Suprapubic skin (tissue), 4 donors: ENCODE measurements around the gene CEP131. TPM values are rescaled to one million over a fixed set of nuclear protein-coding genes. Genes with fewer than 3 reads are reported as not detected.

Experiments
- DNase-seq, 2 donors: peaks; one replicate each; pipeline ENCODE4 v3.0.0-alpha.2; 2019; ENCODE audit warnings: low spot score in 2 of 2
- H3K27ac ChIP-seq: fragments of 200-600 bp; sonication (generic); one replicate; pipeline ENCODE4 v1.5.1; 2019
- H3K27me3 ChIP-seq: fragments of 200-600 bp; sonication (generic); one replicate; pipeline ENCODE4 v1.5.1; 2019
- H3K36me3 ChIP-seq: fragments of 200-600 bp; sonication (generic); one replicate; pipeline ENCODE4 v1.5.1; 2019
- H3K4me1 ChIP-seq: fragments of 200-600 bp; sonication (generic); one replicate; pipeline ENCODE4 v1.5.1; 2019
- H3K4me3 ChIP-seq: fragments of 200-600 bp; sonication (generic); one replicate; pipeline ENCODE4 v1.5.1; 2019; ENCODE audit warnings: mild to moderate bottlenecking
- H3K9me3 ChIP-seq: fragments of 200-600 bp; sonication (generic); one replicate; pipeline ENCODE4 v1.5.1; 2019
- EP300 ChIP-seq: sonication (generic); formaldehyde crosslinking; IDR thresholded peaks from one replicate; pipeline ENCODE4 v1.6.1; 2017; ENCODE audit warnings: antibody characterized with exemption
- POLR2A ChIP-seq, 2 donors: fragments of 450-650 bp; IDR thresholded peaks; one replicate each; pipeline ENCODE4 v1.6.1; 2017; ENCODE audit warnings: antibody characterized with exemption in 2 of 2, mild to moderate bottlenecking in 2 of 2, moderate library complexity in 2 of 2
- POLR2AphosphoS5 ChIP-seq, 3 donors: sonication (generic); formaldehyde crosslinking; IDR thresholded peaks; one replicate each; pipeline ENCODE4 v1.6.1; 2017; ENCODE audit warnings: antibody characterized with exemption in 3 of 3
- WGBS: methylation state at CpG from one replicate; pipeline ENCODE4 v1.1.5; 2018; 5-methylcytosine and 5-hydroxymethylcytosine counted together
- total RNA-seq, 4 donors: library from RNA; depleted of rRNA; stranded (reverse); fragments of >200 nt; gene quantifications; one replicate each; pipeline ENCODE4 v1.1.0, GENCODE V29; 2016
- TF ChIP-seq, protein P1 (sequence below), 2 donors: fragments of 200-600 bp in 1 of 2; fragments of 450-650 bp in 1 of 2; sonication (generic) in 1 of 2; IDR thresholded peaks; one replicate each; pipeline ENCODE4 v1.5.1; 2016 to 2019; ENCODE audit warnings: antibody characterized with exemption in 2 of 2, mild to moderate bottlenecking in 1 of 2, moderate library complexity in 1 of 2

CEP131 gene
- total RNA-seq, 4 donors from 2014 or later = 4.2 to 9.5 (median 8.0) TPM

DNA sequence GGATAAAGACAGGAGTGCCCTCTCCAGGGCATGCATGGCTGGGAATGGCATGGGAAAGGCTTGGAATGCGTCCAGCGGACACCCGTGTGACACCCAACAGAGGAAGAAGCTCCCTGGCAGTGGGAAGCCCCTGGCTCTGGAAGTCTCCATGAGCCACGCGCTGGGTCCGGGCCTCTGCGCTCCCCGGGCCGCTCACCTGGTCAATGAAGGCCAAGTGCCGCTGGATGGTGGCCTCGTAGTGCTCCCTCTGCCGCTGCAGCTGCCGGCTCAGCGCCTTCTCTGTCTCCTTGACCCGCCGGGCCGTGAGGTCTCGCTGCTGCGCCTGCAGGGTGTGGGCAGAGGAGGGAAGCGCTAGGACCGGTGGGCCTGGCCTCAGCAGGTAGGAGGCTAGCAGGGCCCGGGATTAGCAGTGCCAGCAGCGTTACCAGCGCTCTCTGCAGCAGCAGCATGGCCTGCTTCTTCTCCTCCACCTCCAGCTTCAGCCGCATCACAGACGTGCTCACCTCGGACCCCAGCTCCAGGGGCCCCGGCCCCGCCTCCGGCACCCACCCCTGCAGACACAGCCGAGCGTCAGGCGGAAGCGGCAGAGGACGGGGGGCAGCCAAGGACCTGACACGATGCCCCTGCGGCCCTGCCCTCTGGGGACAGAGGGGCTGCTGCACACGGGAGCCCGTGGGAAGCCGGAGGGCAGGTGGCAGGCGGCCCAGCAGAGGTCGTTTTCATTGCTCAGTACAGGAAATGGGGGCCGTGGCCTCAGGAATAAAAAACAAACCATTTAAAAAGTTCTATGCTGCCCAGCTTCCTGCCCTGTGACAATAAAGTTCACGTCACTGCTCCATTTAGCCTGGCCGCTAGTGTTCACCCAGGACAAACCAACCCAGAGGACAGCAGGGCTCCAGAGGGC lies 26.0 kb downstream of the CEP131 start:
- Histone ChIP-seq H3K36me3 (peaks cover 19% of the 10 kb centered on the region), H3K4me1 (no peaks in the 10 kb centered on the region), H3K9me3 (no peaks in the 10 kb centered on the region), H3K4me3 (no peak overlapping the region), H3K27me3 (no peaks in the 10 kb centered on the region), H3K27ac (no peak overlapping the region)
- 91% methylated on average over 4 of the region's 45 CpGs for WGBS
- TF ChIP-seq EP300 (no peak), POLR2AphosphoS5 (IDR thresholded peaks at IDR 0.05) (no peak), POLR2A (IDR thresholded peaks at IDR 0.05) (no peak)
- TF ChIP-seq, protein P1, sequence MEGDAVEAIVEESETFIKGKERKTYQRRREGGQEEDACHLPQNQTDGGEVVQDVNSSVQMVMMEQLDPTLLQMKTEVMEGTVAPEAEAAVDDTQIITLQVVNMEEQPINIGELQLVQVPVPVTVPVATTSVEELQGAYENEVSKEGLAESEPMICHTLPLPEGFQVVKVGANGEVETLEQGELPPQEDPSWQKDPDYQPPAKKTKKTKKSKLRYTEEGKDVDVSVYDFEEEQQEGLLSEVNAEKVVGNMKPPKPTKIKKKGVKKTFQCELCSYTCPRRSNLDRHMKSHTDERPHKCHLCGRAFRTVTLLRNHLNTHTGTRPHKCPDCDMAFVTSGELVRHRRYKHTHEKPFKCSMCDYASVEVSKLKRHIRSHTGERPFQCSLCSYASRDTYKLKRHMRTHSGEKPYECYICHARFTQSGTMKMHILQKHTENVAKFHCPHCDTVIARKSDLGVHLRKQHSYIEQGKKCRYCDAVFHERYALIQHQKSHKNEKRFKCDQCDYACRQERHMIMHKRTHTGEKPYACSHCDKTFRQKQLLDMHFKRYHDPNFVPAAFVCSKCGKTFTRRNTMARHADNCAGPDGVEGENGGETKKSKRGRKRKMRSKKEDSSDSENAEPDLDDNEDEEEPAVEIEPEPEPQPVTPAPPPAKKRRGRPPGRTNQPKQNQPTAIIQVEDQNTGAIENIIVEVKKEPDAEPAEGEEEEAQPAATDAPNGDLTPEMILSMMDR (IDR thresholded peaks at IDR 0.05) = no peak
- DNase-seq = no peak

DNA sequence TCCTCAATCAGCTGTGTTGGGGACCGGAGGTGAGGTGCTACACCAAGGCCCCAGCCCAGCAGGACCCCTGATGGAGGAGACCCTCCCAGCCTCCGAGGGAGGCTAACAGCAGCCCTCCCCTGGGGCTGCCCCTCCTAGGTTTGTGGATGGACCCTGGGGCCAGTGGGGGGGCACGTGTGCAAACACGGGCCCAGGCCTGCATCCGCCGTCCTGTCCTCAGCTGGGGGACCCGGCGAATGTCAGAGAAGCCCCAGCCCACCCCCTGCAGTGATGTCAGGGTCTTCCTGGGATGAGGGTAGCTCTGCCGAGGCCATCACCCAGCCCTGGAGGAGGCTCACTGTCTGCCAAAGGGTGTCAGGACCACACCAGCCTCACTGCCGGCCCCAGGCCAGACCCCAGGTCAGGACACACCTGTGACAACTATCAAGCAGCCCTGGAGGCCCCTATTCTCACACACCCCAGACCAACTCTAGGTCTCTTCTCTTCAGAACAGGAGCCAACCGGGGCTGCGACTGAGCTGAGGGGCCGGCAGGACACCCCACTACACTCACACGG lies 26.7 kb downstream of the CEP131 start:
- Histone ChIP-seq H3K4me1 (no peaks in the 10 kb centered on the region), H3K9me3 (no peaks in the 10 kb centered on the region), H3K4me3 (no peak overlapping the region), H3K36me3 (peaks cover 19% of the 10 kb centered on the region), H3K27ac (no peak overlapping the region), H3K27me3 (no peaks in the 10 kb centered on the region)
- 80% methylated on average over 1 of the region's 14 CpGs for WGBS
- no peak for DNase-seq
- TF ChIP-seq POLR2A (IDR thresholded peaks at IDR 0.05) (no peak), POLR2AphosphoS5 (IDR thresholded peaks at IDR 0.05) (no peak), EP300 (no peak)
- TF ChIP-seq, protein P1 (IDR thresholded peaks at IDR 0.05) = no peak

DNA sequence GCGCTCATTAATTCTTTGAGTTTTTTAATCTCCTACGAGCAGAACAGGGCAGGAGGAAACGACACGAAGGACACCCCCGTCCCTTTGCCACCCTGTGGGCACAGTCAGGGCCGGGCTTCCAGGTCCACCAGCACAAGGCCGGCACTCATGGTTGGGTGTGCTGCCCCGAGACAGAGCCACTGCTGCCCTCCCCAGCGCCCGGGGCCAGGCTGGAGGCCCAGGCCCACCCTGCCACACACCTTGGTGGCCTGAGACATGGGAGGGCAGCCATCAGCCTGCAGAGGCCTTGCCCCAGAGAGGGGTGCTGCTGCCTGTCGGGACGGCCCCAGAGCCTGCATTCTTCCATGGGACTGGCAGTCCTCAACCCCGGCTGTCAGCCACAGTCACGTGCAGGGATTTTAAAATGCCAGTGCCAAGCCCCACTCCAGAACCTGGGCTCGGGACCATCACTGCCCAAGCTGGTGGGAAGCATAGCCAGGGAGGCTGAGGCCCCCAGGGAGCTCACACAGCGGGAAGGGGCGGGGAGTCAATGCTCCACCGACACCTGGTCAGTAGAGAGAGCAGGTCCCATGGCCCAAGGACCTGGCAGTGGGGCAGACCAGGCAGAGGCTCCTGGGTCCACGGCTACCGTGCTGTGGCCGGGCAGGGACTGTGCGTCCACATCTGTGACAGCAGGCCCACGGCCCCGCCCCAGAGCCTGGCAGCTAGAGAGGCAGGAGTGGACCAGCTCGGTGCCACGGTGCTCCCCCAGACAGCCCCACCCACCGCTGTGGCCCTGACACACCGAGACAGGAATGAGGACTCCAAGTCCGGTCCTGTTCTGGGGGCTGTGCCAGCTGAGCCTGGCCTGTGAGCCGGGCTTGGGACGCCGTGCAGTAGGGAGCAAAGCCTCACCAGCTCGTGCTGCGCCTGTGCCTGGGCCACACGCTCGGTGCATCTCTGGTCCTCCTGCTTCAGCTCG lies 27.5 kb downstream of the CEP131 start:
- no peak for TF ChIP-seq EP300
- TF ChIP-seq POLR2A (IDR thresholded peaks at IDR 0.05) = no peak
- no peak for TF ChIP-seq POLR2AphosphoS5 (IDR thresholded peaks at IDR 0.05)
- TF ChIP-seq, protein P1 (IDR thresholded peaks at IDR 0.05) = no peak
- Histone ChIP-seq H3K9me3 (no peaks in the 10 kb centered on the region), H3K27ac (no peak overlapping the region), H3K4me1 (no peaks in the 10 kb centered on the region), H3K4me3 (no peak overlapping the region), H3K36me3 (peaks cover 19% of the 10 kb centered on the region), H3K27me3 (no peaks in the 10 kb centered on the region)
- WGBS = 97% methylated on average over 15 of the region's 37 CpGs
- DNase-seq = no peak

DNA sequence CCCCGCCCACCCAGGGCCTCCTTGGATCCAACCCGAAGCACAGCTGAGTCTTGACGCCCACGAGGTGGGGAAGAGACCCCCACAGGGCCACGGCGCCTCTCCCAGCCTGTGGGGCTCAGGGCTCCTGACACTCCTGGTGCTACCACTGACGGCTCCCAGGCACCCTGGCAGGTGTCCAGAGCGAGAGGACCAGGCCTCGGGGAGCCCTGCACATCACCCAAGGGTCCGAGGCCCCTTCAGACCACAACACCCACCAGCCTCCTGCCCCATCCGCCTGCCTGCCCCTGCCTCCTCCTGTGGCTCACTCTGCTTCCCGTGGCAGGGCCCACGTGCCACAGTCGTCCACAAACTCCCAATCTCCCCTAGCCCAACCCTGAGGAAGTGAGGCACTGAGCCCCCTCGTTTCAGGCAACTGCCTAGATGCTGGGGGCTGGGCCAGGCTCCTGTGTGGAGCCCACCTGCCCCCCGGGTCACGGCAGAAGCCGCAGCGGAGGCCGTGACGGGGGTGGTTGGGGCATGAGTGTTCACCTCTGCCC lies 28.5 kb downstream of the CEP131 start:
- Histone ChIP-seq H3K9me3 (no peaks in the 10 kb centered on the region), H3K27me3 (no peaks in the 10 kb centered on the region), H3K4me1 (no peaks in the 10 kb centered on the region), H3K36me3 (peaks cover 26% of the 10 kb centered on the region), H3K4me3 (no peak overlapping the region), H3K27ac (no peak overlapping the region)
- WGBS = 91% methylated on average over 7 of the region's 21 CpGs
- TF ChIP-seq, protein P1 (IDR thresholded peaks at IDR 0.05) = no peak
- TF ChIP-seq POLR2A (IDR thresholded peaks at IDR 0.05) (no peak), POLR2AphosphoS5 (IDR thresholded peaks at IDR 0.05) (no peak), EP300 (no peak)
- DNase-seq = no peak
